ENCODE measurements around the gene SLC2A4RG. TPM values are rescaled to one million over a fixed set of nuclear protein-coding genes. Genes with fewer than 3 reads are reported as not detected.

Gene SLC2A4RG
- total RNA-seq, 4 donors from 2014 or later, result 79.9 to 127 (median 96.2) TPM

DNA sequence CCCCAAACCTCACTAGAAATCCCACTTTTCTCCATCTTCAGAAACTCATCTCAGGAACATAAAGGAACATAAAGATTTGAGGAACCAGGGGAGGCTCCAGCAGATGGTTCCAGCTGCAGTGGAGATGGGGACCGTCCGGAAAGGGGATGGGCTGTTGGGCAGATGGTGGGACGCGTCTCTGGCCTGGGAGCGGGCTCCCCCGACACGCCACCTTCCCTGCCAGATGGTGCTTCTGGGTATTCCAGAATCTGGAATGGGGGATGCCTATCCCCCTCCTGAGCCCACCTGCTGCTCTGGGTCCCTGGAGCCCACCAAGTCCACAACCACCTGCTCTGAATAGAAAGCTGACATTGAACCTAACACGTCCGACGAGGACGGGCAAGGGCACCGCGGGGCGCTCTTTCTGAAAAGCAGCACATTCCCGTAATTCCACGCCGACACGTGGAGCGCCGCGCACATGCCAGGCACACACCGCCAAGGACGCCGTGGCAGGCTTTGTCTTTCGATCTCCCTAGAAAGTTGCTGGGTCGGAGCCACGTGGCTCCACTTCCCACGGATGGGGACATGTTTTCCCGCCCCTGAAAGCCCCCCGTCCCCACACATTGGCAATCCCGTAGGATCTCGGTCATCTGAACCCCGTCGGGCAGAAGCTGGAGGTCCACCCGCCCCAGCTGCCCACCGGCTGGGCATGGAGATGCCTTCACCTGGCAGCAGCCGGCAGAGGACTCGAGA, 27.3 kb downstream of the SLC2A4RG start:
- TF ChIP-seq, protein P1, sequence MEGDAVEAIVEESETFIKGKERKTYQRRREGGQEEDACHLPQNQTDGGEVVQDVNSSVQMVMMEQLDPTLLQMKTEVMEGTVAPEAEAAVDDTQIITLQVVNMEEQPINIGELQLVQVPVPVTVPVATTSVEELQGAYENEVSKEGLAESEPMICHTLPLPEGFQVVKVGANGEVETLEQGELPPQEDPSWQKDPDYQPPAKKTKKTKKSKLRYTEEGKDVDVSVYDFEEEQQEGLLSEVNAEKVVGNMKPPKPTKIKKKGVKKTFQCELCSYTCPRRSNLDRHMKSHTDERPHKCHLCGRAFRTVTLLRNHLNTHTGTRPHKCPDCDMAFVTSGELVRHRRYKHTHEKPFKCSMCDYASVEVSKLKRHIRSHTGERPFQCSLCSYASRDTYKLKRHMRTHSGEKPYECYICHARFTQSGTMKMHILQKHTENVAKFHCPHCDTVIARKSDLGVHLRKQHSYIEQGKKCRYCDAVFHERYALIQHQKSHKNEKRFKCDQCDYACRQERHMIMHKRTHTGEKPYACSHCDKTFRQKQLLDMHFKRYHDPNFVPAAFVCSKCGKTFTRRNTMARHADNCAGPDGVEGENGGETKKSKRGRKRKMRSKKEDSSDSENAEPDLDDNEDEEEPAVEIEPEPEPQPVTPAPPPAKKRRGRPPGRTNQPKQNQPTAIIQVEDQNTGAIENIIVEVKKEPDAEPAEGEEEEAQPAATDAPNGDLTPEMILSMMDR (IDR thresholded peaks at IDR 0.05), result no peak
- intact Hi-C loops (cut with DNase I; ENCODE audit: low total_unique reads), result no loop called here
- no peak overlapping the region for H3K4me3 ChIP-seq (ENCODE audit: low read depth, poor library complexity, severe bottlenecking)
- WGBS, 2 donors, result 96 to 98% methylated on average over 38 of the region's 38 CpGs
- no peak for DNase-seq (ENCODE audit: low spot score in 2 of 2)

DNA sequence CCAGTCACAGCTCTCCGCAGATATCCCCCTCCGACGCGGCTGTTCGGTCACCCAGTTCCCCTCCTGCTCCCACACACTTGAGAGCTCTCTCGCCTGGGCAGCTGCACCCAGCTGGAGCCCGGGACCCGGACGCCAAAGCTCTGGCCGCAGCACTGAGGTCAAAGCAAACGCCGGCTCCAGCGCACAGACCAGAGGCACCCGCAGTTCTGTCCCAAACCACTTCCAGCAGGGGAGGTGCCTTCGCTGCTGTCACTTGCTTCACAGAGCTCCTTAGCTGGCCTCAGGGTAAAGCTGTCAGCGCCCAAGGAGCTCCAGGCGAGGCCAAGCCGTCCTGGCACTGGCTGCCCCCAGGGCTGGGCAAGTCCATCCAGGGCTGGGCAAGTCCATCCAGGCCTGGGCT, 27.9 kb downstream of the SLC2A4RG start:
- intact Hi-C loops (cut with DNase I; ENCODE audit: low total_unique reads), result no loop called here
- no peak for DNase-seq (ENCODE audit: low spot score in 2 of 2)
- 79 to 89% methylated on average over 16 to 18 of the region's 18 CpGs for WGBS, 2 donors

DNA sequence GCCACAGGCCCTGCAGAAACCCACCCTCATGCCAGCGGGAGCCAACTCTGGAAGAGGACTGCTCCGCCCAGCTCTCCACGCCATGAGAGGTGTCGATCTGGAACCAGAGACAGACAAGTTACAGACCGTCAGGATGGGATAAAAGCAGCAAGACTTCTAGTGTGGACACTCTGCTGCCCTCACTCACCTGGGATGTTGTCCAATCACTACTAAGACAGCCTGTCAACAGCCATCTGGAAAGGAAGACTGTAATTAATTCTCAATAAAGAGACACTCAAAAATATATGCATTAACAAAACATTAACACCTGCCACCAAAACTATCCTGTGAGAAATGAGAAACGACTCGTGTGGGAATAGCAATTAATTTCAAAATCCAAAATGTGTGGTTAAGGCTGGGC, 28.3 kb downstream of the SLC2A4RG start:
- WGBS, 2 donors, result 83 to 89% methylated on average over 7 of the region's 7 CpGs
- no peak for DNase-seq (ENCODE audit: low spot score in 2 of 2)
- intact Hi-C loops (cut with DNase I; ENCODE audit: low total_unique reads), result no loop called here
- no peak for TF ChIP-seq POLR2A (IDR thresholded peaks at IDR 0.05)
- TF ChIP-seq, protein P1 (IDR thresholded peaks at IDR 0.05), result no peak
- H3K4me3 ChIP-seq (ENCODE audit: low read depth, poor library complexity, severe bottlenecking), result no peak overlapping the region

More for the DNA sequence above, 27.9 kb downstream of the SLC2A4RG start:
- no peak for TF ChIP-seq POLR2A (IDR thresholded peaks at IDR 0.05)
- TF ChIP-seq, protein P1 (IDR thresholded peaks at IDR 0.05), result no peak
- H3K4me3 ChIP-seq (ENCODE audit: low read depth, poor library complexity, severe bottlenecking), result no peak overlapping the region

DNA sequence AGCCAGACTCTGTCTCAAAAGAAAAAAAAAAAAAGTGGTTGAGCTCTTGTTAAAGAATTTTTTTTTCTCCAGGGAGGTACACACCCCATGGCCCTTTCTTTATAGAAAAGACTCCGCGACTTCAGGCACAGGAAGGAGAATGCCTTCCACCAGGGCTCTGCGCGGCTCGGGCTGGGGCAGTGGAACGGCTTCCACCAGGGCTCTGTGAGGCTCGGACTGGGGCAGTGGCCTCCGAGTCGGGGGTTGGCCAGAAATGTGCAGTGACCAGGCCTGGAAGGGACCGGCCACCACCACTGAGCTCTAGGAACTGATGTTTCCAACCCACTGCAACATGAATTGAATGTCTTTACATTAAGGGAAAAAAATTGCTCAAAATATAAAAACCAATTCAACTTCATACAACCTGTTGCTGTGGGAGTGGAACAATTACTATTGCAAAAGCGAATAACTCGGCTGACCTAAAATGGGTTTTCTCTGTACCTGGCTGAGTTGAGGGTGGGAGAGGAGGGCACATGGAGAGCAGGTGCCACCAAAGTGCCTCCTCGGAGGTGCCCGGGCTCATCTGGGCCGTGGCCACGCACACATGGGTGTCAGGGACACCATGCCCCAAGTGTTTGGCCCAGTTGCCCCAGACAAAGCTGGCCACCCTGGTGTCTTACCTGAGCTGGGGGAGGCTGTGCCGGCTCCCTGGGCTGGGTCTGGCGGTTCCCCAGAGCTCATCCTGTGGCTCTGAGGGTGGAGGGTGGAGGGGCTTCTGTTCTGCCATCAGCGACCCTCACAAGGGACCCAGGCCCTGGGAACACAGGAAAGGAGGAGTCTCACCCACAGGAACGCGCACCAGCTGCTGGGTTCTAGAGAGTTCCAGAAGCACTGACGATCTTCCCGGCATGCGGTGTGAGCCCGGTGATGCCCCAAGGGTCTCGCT, 29.3 kb downstream of the SLC2A4RG start:
- WGBS, 2 donors, result 89 to 94% methylated on average over 23 to 26 of the region's 26 CpGs
- intact Hi-C loops (cut with DNase I; ENCODE audit: low total_unique reads), result no loop called here
- H3K4me3 ChIP-seq (ENCODE audit: low read depth, poor library complexity, severe bottlenecking), result no peak overlapping the region
- TF ChIP-seq, protein P1 (IDR thresholded peaks at IDR 0.05), result no peak
- TF ChIP-seq POLR2A (IDR thresholded peaks at IDR 0.05), result no peak
- DNase-seq (ENCODE audit: low spot score in 2 of 2), result no peak

DNA sequence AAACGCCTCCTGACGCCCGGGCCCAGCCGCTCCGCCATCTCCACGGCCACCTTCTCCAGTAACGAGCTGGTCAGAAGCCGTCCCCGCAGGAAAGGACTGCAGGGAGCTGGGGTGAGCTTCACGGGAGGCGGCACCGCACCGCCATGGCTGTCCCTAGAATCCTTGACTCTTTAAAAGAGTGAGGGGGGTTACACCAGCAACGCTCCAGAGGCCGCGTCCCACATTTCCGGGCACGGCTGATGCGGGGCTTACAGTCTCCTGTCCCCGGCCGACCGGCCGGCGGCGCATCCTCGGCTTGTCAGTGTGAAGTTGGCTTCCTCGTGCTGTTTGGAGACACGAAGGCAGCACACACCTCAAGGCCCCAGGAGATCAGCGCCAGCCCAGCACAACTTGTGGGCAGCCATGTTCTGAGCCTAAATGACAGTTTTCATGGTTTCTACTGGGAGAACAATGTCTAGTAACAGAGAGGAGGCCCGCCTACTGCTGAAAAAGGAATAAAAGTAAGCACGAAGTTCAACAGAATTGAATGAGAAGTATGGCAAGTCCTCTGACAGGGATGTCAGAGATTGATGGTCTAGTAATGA, 30.4 kb downstream of the SLC2A4RG start:
- no peak for TF ChIP-seq POLR2A (IDR thresholded peaks at IDR 0.05)
- TF ChIP-seq, protein P1 (IDR thresholded peaks at IDR 0.05), result no peak
- intact Hi-C loops (cut with DNase I; ENCODE audit: low total_unique reads), result no loop called here
- no peak overlapping the region for H3K4me3 ChIP-seq (ENCODE audit: low read depth, poor library complexity, severe bottlenecking)
- 86 to 96% methylated on average over 27 to 31 of the region's 31 CpGs for WGBS, 2 donors
- DNase-seq (ENCODE audit: low spot score in 2 of 2), result no peak

Data from lower leg skin (tissue), 4 donors.